Measurements from ENCODE around the gene DNAJB12.
"Not testable (repeated sequence)": the region's sequence is repeated elsewhere in the genome, so short reads cannot be mapped to it uniquely, and the experiment has no call there.

Gene DNAJB12

DNA sequence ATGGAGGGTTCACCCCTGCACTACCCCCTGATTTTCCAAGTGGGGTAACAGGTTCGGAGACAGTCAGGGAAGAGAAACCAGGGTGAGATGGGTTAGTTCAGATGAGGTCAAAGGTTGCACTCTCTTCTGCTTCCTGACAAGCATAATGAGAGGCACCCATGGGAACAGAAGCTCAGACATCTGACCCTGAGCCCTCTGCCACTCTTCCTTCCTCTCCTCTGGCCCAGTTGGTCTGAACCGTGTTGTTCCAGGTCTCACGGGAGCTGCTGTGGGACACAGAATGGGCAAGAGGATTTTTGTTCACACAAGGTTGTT, 38.4 kb downstream of the DNAJB12 start:
- DNase-seq (ENCODE audit: low read depth) = no peak

DNA sequence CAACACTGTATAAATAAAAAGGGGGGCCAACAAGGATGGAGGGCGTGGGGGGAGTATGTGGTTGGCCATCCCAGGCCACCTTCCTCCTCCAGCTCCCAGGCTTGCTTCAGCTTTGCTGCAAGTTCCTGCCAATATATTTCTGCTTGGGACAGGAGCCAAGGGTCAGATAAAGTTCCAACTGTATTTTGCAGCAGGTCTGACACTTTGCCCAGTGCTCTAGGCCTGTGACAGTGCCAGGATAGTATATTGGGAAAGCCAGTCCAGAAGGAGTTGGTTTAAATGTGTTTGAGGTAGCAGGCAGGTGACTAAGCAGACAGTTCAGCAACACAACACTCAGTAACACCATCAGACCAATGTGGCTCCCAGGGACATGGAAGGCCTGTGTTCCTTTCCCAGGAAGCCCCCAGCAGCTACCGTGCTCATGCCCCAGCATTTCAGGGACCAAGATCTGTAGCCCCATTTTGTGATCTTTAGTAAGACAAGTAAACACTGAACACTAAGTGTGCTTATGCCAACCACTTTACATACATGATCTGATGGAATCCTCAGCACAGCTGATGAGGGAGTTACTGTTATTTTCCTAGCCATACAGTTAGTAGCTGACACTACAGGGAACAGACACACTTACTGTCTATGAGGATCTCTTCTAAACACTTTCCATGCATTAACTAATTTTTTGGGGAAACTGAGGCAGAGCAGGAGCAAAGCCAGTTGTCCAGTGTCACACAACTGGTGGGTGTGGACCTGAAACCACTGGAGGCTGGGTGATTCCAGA, 38.9 kb downstream of the DNAJB12 start:
- no peak for DNase-seq (ENCODE audit: low read depth)

DNA sequence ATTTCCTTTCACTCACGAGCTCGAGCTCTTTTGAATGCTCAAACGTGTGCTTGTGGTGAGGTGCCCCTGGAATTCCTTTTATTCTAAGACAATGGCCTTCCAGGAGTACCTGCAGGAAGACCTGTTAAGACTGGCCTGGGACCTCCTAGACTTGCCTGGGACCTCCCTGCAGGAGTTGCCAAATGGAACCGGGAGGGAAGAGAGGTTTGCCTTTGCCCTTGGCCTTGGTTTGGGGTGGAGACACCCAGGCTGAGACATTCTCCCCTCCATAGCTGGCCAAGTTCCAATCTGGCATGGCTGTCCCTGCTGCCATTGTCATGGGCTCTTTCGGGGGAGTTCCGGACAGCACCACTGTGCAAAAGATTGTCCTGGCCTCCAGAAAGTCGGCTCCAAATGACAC, 39.7 kb downstream of the DNAJB12 start:
- DNase-seq (ENCODE audit: low read depth) = no peak

DNA sequence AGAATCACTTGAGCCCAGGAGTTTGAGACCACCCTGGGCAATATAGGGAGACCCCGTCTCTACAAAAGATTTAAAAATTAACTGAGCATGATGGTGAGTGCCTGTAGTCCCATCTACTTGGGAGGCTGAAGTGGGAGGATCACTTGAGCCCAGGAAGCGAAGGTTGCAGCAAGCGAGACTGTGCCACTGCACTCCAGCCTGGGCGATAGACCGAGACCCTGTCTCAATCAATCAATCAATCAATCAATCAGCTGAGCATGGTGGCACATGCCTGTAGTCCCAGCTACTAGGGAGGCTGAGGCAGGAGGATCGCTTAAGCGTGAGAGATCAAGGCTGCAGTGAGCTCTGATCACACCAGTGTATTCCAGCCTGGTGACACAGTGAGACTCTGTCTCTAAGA, 40.5 kb downstream of the DNAJB12 start:
- no peak for DNase-seq (ENCODE audit: low read depth)

DNA sequence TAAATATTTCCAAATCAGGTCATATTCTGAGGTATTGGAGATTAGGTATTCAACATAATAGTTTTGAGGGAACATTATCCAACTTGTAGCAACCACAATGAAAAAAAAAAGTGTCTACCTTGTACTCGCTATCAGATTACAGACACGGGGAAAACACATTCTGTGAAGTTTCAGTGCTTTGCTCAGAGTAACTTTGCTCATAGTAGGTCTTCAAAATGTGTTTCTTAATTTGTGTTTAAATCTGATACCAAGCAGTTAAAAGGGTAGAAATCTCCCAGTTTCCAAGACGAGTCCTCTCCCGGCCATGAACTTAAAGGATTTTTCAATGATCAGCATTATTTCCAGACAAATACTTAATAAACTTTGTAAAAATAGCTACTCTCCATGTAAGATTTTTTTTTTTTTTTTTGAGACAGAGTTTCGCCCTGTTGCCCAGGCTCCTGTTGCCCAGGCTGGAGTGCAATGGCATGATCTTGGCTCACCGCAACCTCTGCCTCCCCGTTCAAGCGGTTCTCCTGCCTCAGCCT, 41.8 kb downstream of the DNAJB12 start:
- DNase-seq (ENCODE audit: low read depth) = no peak

DNA sequence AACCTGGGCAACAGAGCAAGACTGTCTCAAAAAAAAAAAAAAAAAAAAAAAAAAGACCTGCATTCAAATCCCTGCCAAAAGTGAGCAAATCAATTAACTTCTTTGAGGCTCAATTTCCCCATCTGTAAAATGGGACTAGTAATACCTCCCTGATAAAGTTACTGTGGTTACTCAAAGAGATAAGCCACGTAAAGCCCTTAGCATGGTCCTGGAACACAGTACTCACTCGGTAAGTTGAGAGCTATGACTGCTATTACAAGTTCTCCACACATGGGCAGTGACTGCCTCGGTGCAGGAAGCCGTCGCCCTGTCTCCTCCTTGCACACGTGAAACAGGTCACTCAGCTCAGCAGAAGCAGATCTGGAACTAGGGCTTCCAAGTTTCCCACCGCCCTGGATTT, 43.1 kb downstream of the DNAJB12 start:
- no peak for DNase-seq (ENCODE audit: low read depth)

DNA sequence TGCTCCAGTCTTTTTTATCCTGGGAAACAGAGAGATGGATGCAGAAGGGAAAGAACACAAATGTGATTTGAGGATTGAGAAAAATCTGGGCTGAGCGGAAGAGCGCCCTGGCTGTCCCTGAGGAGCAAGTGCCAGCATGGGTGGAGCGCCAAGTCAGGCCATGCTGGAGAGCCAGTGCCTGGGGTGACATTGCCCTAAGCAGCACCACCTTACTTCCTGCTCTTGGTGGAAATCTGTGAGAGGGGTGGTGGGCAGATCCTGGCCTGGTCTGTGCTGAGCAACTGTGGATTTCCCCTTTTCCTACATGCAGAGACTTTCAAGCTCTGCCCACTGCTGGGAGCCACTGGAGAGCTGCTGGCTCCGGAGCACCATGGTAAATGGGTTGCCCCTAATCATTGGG, 44.1 kb downstream of the DNAJB12 start:
- no peak for DNase-seq (ENCODE audit: low read depth)

DNA sequence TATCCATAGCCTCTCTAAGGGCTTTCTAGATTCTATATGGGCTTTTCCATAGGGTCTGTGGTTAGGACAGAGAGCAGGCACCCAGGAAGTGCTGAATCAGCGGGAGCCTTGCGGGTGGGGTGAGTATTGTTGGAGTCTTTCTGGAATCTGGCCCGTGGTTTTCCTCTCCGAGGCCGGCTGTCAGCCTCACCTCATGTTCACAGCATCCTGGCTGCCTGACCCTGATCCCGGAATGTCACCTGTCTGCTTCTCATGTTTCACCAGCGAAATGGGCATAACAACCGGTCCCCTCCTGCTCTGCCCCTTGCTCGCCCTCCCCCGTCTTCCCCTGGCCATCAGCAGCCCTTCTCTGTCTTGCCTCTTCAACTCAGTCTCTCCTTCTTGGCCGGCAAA, 44.5 kb downstream of the DNAJB12 start:
- no peak for DNase-seq (ENCODE audit: low read depth)

DNA sequence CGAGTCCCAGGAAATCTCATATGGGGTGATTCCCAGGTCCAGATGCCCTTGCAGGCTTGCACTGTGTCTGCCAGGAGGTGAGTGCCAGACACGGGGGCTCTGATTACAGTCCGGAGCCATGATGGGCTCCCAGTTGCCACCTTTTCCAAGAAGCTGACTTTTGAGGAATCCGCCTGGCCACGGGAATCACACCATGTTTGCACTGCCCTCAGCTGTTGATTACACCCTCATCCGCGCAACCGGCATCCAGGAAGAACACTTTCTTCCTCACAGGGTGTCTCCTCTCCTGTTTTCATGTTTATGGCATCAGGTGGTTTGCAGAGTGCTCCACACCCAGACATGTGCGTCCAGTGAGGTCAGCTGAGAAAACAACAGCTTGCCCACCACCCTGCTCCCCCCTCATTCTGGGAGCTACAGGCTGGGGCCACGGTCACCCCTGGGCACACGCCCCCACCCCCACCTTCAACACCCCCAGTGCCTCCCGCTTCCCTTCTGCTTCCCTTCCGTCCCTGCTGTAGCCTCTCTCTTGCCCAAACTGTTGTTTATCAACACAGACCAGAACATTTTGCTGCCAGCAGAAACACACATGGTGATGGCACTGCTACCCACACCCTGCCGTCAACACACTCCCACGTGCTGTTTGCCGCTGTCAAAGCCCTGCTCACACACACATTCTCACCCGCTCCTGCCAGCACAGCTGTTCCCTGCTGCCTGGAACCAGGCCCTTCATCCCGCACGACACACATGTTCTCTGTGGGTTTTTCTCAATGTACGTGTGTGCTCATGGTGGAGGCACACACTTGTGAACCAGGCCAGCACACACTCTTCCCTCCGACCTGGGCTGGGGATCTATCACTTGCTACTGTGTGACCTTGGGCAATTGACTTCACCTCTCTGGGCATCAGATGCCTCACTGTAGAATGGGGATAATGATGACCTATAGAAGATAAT, 45.2 kb downstream of the DNAJB12 start:
- DNase-seq (ENCODE audit: low read depth) = no peak

DNA sequence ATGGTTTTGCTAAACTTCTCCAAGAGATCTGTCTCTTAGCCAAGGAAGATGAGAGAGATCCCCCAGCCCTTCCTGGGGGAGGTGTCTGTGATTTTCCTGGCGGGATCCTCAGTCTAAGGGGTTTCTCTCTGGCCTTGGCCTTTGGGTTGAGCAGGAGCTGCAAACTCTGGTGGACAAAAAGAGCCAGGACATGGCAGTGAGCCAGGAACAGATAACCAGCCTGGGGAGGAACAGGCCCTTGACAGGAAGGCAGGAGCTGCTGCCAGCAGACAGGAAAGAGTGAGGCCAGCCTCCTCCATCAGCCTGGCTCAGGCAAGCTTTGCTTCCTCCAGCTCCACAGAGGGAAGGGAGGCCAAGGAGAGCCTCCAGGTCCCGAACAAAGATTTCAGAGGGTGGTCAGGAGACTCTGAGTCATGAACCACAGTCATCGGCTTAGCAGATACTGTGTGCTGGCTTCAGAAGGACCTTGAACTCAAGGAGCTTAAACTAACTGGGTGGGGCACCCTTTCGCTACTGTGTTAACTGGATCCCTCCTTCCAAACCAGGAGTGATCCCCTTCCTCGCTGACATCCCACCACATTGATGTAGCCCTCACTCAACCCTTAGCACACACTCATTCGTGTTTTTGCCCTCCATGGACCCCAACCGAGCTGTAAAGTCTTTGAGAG, 46.3 kb downstream of the DNAJB12 start:
- DNase-seq (ENCODE audit: low read depth) = no peak

DNA sequence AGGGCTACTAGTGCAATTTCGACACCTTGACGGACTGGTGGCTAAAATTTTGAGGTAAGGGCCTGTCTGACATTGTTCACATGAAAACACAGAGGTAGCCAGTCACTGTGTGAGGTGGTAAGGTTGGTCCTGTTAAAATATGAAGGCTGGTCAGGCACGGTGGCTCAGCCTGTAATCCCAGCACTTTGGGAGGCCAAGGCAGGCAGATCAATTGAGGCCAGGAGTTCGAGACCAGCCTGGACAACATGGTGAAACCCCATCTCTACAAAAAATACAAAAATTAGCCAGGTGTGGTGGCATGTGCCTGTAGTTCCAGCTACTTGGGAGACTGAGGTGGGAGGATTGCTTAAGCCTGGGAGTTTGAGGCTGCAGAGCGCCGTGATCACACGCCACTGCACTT, 47.0 kb downstream of the DNAJB12 start:
- not testable (repeated sequence) for DNase-seq (ENCODE audit: low read depth)

DNA sequence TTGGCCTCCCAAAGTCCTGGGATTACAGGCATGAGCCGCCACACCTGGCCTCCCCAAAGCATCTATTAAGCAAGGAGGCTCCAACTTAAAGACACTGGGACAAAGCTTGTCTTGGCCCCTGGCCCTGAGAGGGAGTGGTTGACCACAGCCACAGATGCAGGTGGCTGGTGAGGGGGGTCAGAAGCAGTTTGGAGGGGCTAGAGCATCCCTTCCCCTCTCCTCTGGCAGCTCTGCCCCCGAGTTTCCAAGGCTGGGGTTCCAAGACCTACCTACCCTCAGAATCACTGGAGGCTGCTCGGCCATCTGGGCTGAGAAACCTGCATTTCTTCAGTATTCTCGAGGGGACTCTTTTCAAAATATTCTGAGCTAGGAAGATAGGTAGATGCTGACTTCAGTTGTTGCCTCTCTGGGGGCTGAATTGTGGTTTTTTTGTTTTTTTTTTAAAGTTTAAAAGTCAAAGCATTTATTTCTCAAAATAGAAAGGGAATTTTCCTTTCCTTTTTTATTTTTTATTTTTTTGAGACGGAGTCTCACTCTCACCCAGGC, 48.4 kb downstream of the DNAJB12 start:
- DNase-seq (ENCODE audit: low read depth) = no peak

DNA sequence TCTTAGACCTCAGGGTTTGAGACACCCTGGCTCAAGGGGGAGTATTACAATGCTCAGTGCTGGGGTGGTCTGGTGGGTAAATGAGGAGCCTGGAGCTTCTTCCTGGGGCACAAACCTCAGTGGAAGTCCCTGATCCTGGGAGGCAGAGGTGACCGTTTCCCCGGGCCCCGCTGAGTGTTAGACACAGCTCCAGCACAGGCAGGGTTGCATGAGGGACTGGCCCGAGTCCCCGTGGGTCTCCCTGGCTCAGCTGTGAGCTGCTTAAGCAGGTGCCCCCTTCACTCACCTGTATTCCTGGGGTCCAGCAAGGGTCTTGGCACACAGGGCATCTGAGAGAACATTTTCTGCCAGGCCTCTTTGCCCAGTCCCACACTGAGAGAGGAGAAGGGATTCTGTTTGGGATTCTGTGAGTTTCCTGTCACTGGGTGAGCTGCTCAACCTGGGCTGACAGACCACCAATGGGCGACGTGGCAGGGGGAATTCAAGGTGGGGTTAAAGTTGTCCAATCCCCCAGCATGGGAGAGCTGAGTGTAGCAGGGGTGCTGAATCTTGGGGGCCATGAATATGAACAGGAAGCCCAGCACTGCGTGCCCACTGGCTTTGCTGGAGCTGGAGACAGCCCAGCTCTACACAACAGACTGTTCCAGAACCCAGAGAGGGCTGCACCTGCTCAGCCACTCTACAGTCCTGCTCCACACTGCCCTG, 51.1 kb downstream of the DNAJB12 start:
- no peak for DNase-seq (ENCODE audit: low read depth)

DNA sequence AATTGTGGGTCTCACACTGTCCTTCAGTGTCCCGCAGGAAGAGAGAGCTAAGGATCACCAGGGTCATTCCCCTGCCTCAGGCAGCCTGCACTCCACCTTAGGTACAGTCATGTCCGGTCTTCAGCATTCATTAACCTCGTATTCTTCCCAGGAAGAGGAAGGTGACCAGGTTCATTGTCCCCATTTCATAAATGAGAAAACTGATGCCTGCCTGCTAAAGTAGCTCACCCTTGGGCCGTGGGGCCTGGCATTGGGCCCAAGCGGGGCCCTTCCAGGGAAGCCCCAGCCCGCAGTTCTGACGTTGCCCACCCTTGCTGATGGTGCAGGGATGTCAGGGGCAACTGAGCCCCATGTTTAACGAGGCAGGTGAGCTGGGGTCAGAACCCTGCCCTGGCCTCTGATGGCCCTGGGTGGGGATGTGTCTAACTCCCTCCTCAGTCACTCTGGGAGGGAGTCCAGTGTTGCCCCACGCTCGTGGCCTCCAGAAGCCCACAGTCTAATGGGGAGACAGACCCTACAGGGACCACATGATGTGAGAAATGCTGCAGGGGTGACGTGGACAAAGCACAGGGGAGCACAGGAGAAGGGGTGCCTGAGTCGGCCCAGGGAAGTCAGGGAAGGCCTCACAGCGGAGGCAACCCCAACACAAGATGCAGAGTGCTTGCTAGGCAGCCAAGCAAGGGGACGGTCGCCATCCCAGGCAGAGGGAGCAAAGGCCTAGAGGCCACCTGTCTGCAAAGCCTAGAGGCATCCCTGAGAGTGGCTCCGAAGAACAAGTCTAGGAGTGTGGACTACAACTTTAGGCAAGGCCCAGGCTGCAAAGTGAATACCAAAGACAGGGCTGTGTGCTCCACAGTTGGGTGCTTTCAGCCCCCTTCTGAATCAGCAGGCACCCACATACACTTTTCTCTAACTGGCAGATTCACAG, 55.9 kb downstream of the DNAJB12 start:
- DNase-seq (ENCODE audit: low read depth) = no peak

DNA sequence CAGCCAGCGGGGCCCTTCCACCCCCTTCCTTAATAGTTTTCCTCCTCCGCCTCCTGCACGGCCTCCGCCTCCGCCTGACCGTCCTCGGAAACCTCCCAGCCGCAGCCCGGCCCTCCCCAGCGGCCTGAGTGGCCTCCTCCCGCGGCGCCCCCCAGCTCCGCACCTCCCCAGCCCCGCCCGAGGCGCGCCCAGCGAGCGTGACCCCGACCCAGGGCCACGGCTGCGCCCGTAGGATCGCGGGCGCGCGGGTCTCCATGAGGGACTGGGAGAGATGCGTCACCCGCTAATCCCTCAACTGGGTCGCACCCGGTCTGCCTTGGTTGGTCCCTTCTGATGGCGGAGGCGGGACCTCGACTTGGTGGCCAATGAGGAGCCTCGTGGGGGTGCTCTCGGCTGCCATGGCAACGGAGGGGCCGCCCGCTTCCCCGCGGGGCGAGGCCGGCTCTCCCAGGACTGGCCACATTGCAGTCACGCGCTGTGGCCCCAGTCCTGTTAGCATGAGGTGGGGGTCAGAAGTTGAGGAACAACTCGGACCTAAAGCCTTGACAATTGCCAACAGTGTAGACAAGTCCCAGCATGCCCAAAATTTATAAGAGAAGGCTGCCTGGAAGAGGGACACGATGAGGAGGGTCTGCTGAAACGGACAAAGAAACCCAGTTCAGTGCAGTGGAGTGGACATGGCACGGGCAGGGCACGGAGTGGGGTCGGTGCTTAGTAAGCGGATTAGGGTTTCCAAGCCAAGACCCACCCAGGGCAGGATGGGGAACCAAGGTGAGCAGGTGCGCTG, 56.7 kb downstream of the DNAJB12 start:
- peak; percentile 84 for DNase-seq (ENCODE audit: low read depth)

DNA sequence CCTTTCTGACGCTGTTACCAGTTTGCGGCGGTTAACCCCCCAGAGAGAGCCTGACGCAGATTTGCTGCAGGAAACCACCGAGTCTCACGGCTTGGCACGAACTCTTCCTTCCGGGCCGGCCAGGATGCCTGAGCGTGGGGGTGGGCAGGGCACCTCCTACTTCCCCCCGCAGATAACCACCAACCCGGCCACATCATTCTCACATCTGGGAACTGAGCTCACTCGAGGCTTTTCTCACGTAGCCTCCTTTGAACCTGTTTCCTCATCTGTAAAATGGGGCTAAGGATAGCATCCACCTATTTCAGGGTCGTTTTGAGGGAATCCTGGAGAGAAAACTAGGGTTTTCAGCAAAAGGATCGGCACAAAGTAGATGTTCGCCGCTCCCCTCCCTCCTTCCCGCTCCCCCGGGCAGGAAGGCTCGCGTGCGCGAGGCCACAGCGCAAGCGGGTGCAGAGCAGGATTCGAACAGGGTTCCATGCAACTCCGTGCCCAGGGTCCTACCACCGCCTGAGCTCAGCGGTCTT, 57.4 kb downstream of the DNAJB12 start:
- peak; percentile 90 for DNase-seq (ENCODE audit: low read depth)

DNA sequence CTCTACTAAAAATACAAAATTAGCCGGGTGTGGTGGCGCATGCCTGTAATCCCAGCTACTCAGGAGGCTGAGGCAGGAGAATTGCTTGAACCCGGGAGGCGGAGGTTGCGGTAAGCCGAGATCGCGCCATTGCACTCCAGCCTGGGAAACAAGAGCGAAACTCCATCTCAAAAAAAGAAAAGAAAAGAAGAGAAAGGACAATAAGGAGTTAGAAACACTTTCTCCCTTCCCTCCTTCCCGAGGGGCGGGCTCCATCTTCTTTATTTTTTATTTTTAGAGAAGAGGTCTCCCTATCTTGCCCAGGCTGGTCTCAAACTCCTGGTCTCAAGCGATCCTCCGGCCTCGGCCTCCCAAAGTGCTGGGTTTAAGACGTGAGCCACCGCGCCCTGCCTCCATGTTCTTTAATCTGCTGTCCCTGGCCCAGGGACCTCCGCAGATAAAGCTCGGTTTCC, 57.9 kb downstream of the DNAJB12 start:
- DNase-seq (ENCODE audit: low read depth) = not testable (repeated sequence)

DNA sequence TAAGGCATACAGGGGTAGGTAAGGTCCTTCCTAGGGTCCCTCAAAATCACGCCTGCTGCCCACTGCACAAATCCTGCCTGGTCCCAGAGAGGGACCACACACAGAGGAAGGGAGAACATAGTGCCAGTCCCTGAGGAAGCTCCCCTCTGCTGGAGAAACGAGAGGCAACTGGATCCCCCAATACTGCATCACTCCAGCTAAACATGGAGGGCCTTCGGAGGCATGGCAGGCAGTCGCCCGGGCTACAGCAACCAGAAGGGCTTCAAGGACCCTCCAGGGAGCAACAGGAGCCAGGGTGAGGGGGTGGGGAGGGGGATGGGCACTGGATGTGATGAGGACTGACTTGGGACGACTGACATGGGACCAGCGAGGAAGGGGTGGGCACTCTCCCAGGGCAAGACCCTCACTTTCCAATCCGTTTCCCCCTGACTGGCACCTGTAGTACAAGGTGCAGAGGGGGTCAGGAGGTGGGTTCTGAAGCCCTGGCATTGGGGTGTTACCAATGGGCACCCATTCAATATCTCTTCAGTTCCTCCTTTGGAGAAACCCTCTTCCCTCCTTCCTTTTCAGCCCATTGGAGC, 59.3 kb downstream of the DNAJB12 start:
- DNase-seq (ENCODE audit: low read depth) = no peak

DNA sequence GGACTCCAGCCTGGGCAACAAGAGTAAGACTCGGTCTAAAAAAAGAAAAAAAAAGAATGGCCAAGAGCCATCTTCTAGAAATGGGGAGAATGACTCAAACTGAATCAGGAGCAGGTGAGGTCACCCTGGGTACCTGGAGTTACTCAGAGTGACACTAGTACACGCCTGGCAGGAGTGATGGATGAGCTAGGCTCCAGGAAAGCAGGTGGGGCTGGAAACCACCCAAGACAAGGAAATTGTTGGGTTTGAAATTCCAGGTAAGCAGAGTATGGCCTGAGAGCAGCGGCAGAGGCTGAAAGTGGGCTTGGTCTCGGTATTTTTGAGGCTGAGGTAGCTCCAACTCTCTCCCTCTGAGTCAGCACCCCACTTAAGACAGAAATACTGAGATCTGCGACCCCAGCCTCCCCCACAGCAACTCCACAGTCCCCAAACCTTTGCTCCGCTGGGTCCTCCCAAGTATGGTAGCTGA, 62.5 kb downstream of the DNAJB12 start:
- no peak for DNase-seq (ENCODE audit: low read depth)
